ENCODE results near the gene TFB2M.

DNA sequence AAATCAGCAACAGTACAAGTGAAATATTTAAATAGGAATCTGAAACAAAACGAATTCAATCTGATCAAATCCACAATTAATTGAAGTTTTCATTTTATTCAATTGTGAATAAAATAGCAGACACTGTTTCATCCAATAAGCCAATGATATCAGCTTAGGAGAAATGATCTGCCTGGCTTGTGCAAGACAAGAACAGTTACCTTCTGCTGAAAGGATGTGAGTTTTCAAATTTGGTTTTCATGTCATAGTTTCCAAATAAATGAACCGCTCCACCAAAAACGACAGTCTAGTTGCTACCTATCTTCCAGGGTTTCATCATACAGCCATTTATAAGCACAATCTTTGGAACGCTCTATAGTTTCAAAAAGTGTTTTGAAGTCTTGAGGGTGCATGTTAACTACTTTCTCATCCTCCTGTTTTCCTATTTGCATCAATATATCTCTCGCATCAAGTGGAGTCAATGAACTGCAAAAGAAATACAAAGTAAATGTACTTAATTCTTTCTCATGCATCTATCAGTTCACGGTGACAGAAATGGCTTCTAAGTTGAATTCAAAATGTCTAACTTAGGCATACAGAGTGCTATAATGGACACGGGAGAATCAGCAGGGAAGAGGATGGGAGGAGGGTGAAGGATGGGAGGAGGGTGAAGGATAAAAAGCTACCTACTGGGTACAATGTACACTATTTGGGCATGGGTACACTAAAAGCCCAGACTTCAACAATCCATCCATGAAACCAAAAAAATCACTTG, 25.1 kb downstream of the TFB2M start:
- no peak for TF ChIP-seq CTCF (IDR thresholded peaks at IDR 0.05)
- no peak for TF ChIP-seq EZH2 (IDR thresholded peaks at IDR 0.05; ENCODE audit: borderline replicate concordance, insufficient read depth, low read depth, low read length, poor library complexity, severe bottlenecking)

All from B cell (primary cell).